Right lobe of liver (tissue), 4 donors: ENCODE data around the gene SPAG4.

ENCODE experiments used
- POLR2A ChIP-seq: fragments of 450-650 bp; IDR thresholded peaks from one replicate; pipeline ENCODE4 v1.6.1; 2017; ENCODE audit warnings: antibody characterized with exemption, mild to moderate bottlenecking
- TF ChIP-seq, protein P1 (sequence below), 4 donors: fragments of 200-600 bp in 3 of 4; fragments of 450-650 bp in 1 of 4; IDR thresholded peaks; one replicate each; pipeline versions ENCODE4 v1.5.1 to v1.8.0; 2016 to 2022; ENCODE audit warnings: antibody characterized with exemption in 4 of 4, mild to moderate bottlenecking in 2 of 4
- donor health status: DM: no; HTN: no; CAD: no.
- donor health status: DM: no; HTN: no; CAD: no.
- donor health status: DM: no; HTN: yes; CAD: no.

DNA sequence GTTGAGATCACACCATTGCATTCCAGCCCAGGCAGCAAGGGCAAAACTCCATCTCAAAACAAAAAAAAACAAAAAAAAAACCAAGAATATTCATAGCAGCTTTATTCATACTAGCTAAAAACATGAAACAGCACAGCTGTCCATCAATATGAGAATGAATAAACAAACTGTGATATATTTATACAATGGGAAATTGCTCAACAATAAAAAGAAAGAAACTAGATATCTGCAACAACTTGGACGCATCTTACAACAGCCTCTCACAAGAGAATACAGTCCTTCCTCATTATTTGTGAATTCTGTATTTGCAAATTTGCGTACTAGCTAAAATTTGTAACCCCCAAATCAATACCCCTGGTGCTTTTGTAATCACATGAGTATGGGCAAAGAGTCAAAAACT lies 28.2 kb upstream of the SPAG4 start:
- TF ChIP-seq, protein P1, sequence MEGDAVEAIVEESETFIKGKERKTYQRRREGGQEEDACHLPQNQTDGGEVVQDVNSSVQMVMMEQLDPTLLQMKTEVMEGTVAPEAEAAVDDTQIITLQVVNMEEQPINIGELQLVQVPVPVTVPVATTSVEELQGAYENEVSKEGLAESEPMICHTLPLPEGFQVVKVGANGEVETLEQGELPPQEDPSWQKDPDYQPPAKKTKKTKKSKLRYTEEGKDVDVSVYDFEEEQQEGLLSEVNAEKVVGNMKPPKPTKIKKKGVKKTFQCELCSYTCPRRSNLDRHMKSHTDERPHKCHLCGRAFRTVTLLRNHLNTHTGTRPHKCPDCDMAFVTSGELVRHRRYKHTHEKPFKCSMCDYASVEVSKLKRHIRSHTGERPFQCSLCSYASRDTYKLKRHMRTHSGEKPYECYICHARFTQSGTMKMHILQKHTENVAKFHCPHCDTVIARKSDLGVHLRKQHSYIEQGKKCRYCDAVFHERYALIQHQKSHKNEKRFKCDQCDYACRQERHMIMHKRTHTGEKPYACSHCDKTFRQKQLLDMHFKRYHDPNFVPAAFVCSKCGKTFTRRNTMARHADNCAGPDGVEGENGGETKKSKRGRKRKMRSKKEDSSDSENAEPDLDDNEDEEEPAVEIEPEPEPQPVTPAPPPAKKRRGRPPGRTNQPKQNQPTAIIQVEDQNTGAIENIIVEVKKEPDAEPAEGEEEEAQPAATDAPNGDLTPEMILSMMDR (IDR thresholded peaks at IDR 0.05) = no peak
- no peak for TF ChIP-seq POLR2A
